ENCODE results near the gene GCNT1.

DNA sequence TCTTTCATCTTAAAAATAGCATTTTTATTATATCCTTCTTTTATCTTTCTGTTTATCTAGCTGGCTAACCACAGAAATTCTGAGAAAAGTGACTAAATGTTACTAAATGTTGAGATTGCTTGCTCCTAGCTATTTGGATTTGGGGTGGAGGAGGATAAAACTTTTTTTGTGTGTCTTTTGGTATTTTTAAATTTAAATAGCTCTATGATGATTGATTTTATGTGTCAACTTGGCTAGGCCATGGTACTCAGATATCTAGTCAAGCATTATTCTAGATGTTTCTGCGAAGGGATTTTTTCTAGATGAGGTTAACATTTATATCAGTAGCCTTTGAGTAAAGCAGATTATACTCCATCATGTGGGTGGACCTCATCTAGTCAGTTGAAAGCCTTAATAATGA lies 75.0 kb downstream of the GCNT1 start:
- TF ChIP-seq POLR2AphosphoS5 (IDR thresholded peaks at IDR 0.05; ENCODE audit: borderline replicate concordance, low read depth, low read length) = no peak
- TF ChIP-seq EZH2 (IDR thresholded peaks at IDR 0.05) = no peak

Data from SK-N-MC (cell line).